B cell (primary cell): ENCODE results near the gene SMAP2. TPM values are rescaled to one million over a fixed set of nuclear protein-coding genes. Genes with fewer than 3 reads are reported as not detected.

Experiments used
- ATAC-seq: fragments of 200-7000 bp; cut with Tn5 transposase; one replicate; pipeline ENCODE4 v1.10.0; 2021; ENCODE audit warnings: low read depth, mild to moderate bottlenecking, moderate number of reproducible peaks, moderate library complexity
- CTCF ChIA-PET: fragments of 350-600 bp; sonication (Branson Sonifier 250); formaldehyde crosslinking; loops from one replicate; lab custom pipeline; 2021; ENCODE audit warnings: antibody characterized with exemption, inconsistent platforms; lab: Charles Lee
- POLR2A ChIA-PET: fragments of 350-600 bp; sonication (Branson Sonifier 250); formaldehyde crosslinking; loops from one replicate; lab custom pipeline; 2021; ENCODE audit warnings: antibody characterized with exemption; lab: Charles Lee
- DNase-seq: peaks from one replicate; pipeline ENCODE4 v3.0.0; 2013
- H2AFZ ChIP-seq: 2 replicates; pipeline ENCODE4 v1.6.1; 2012; ENCODE audit warnings: mild to moderate bottlenecking, low read depth, low read length; ENCODE audit not compliant: insufficient read depth, poor library complexity, severe bottlenecking
- H3K27ac ChIP-seq, 2 donors: 1 replicate in 1 of 2; 2 replicates in 1 of 2; pipeline ENCODE4 v1.5.1; 2012 to 2013; ENCODE audit warnings: low read length in 2 of 2, mild to moderate bottlenecking in 2 of 2, moderate library complexity in 1 of 2
- H3K27me3 ChIP-seq, 4 experiments: fragments of 200-600 bp in 1 of 4; sonication (generic) in 1 of 4; replicated peaks in 1 of 4; 1 replicate in 2 of 4; 2 replicates in 2 of 4; pipeline versions ENCODE4 v1.6.1 to v1.7.0; 2013 to 2016; ENCODE audit warnings: low read length in 3 of 4, mild to moderate bottlenecking in 2 of 4, mixed read lengths in 1 of 4, moderate library complexity in 1 of 4; ENCODE audit not compliant: insufficient read depth in 4 of 4, control insufficient read depth in 3 of 4; ENCODE audit errors: control extremely low read depth in 1 of 4
- H3K36me3 ChIP-seq, 2 experiments: replicated peaks in 1 of 2; 1 replicate in 1 of 2; 2 replicates in 1 of 2; pipeline versions ENCODE4 v1.6.1 to v1.7.1; 2013; ENCODE audit warnings: low read length in 1 of 2; ENCODE audit not compliant: insufficient read depth in 2 of 2, control insufficient read depth in 1 of 2; ENCODE audit errors: control extremely low read depth in 1 of 2, extremely low read depth in 1 of 2
- H3K4me1 ChIP-seq, 2 donors: fragments of 200-600 bp in 1 of 2; sonication (generic) in 1 of 2; 1 replicate in 1 of 2; 2 replicates in 1 of 2; pipeline versions ENCODE4 v1.5.1 to v1.6.1; 2013 to 2017; ENCODE audit warnings: low read length in 2 of 2; ENCODE audit not compliant: control insufficient read depth in 2 of 2, insufficient read depth in 2 of 2
- H3K4me2 ChIP-seq: replicated peaks from 2 replicates; pipeline ENCODE3; 2012; ENCODE audit warnings: mild to moderate bottlenecking, low read depth, low read length; ENCODE audit not compliant: poor library complexity, severe bottlenecking
- H3K4me3 ChIP-seq, 5 experiments: fragments of 200-600 bp in 1 of 5; sonication (generic) in 1 of 5; 1 replicate in 3 of 5; 2 replicates in 2 of 5; pipeline versions ENCODE4 v1.5.1 to v1.7.0; 2011 to 2016; ENCODE audit warnings: low read length in 4 of 5, mild to moderate bottlenecking in 4 of 5, low read depth in 2 of 5, control low read depth in 1 of 5, moderate library complexity in 1 of 5; ENCODE audit not compliant: insufficient read depth in 1 of 5; ENCODE audit errors: control extremely low read depth in 1 of 5, extremely low read depth in 1 of 5
- H3K79me2 ChIP-seq: fragments of 200-600 bp; sonication (generic); one replicate; pipeline ENCODE4 v1.6.0; 2016; ENCODE audit warnings: low read length; ENCODE audit not compliant: control insufficient read depth, insufficient read depth
- H3K9ac ChIP-seq: fragments of 200-600 bp; sonication (generic); 2 replicates; pipeline ENCODE4 v1.6.1; 2017; ENCODE audit warnings: mild to moderate bottlenecking, low read length, moderate library complexity
- H3K9me3 ChIP-seq, 3 donors: one replicate each; pipeline versions ENCODE4 v1.6.1 to v1.7.1; 2013; ENCODE audit warnings: low read length in 2 of 3; ENCODE audit not compliant: control insufficient read depth in 2 of 3, insufficient read depth in 1 of 3; ENCODE audit errors: control extremely low read depth in 1 of 3
- H4K20me1 ChIP-seq: 2 replicates; pipeline ENCODE4 v1.6.0; 2012; ENCODE audit warnings: mild to moderate bottlenecking, low read length; ENCODE audit not compliant: insufficient read depth, control insufficient read depth, poor library complexity, severe bottlenecking
- H3K27ac Mint-ChIP-seq: one replicate; pipeline ENCODE4 v1.8.0; 2021; ENCODE audit warnings: mixed read lengths
- H3K27me3 Mint-ChIP-seq: one replicate; pipeline ENCODE4 v1.8.0; 2021; ENCODE audit warnings: mixed read lengths
- H3K4me1 Mint-ChIP-seq: one replicate; pipeline ENCODE4 v1.8.0; 2021; ENCODE audit warnings: mixed read lengths
- H3K4me3 Mint-ChIP-seq: one replicate; pipeline ENCODE4 v1.8.0; 2021; ENCODE audit warnings: mixed read lengths
- H3K9me3 Mint-ChIP-seq: one replicate; pipeline ENCODE4 v1.8.0; 2022; ENCODE audit warnings: mixed read lengths; ENCODE audit not compliant: insufficient read depth
- CTCF ChIP-seq: fragments of 200-600 bp; IDR thresholded peaks from one replicate; pipeline ENCODE4 v1.8.0; 2022; ENCODE audit warnings: antibody characterized with exemption, mild to moderate bottlenecking
- EZH2 ChIP-seq: IDR thresholded peaks from 2 replicates; pipeline ENCODE4 v1.6.1; 2012; ENCODE audit warnings: borderline replicate concordance, low read depth, mild to moderate bottlenecking, moderate library complexity, low read length; ENCODE audit not compliant: insufficient read depth, poor library complexity, severe bottlenecking
- WGBS: methylation state at CpG from one replicate; pipeline ENCODE4 v1.1.5; 2013; ENCODE audit warnings: missing lambda C conversion rate; ENCODE audit not compliant: insufficient coverage; 5-methylcytosine and 5-hydroxymethylcytosine counted together
- intact Hi-C: fragments of 100-400 bp; cut with micrococcal nuclease; formaldehyde crosslinking; loops from one replicate; pipeline ENCODE4 v1.10.0; 2022
- polyA plus RNA-seq: library from polyadenylated mRNA; depleted of rRNA; stranded (reverse); fragments of >200 nt; gene quantifications from 2 replicates; pipeline ENCODE4 v1.2.3, GENCODE V29; 2012
- total RNA-seq, 2 donors: library from RNA; stranded (reverse); fragments of 120-200 nt in 1 of 2; gene quantifications; 1 replicate in 1 of 2; 2 replicates in 1 of 2; pipeline versions ENCODE4 v1.2.3 to v1.2.4, GENCODE V29; 2013 to 2022

The SMAP2 gene
- total and polyA plus RNA-seq, 2 donors (not counting 1 experiment from before 2014, with no cell fraction given): 275 to 305 TPM

- H3K27me3 ChIP-seq: no peaks in the 10 kb centered on the region
- no peak overlapping the region for H3K27ac ChIP-seq
- H3K9ac ChIP-seq: peak overlapping the region; percentile 6
- no peaks in the 10 kb centered on the region for H3K36me3 ChIP-seq
- H3K4me1 Mint-ChIP-seq: peaks cover 39% of the 10 kb centered on the region
- H3K79me2 ChIP-seq: peaks cover 41% of the 10 kb centered on the region
- WGBS: 31% methylated on average over 14 of the region's 21 CpGs
- peak overlapping the region; percentile 64 for H3K4me2 ChIP-seq
- H3K27ac Mint-ChIP-seq: peak overlapping the region; percentile 28
- ChIA-PET POLR2A (interaction anchor here (0.5 to 2.1 kb wide), 8 partner anchors 21 to 195 kb away, joined by 4 to 16 read pairs (median 6); partner anchors contain the start of gene SMAP2), CTCF (interaction anchor here (0.7 to 11.4 kb wide), 69 partner anchors 10 to 525 kb away, joined by 3 to 304 read pairs (median 5); partner anchors contain the start of genes CAP1, COL9A2, RLF and SMAP2)
- H4K20me1 ChIP-seq: no peaks in the 10 kb centered on the region
- TF ChIP-seq CTCF (peak; percentile 98), EZH2 (no peak)
- peaks cover 25 to 34% of the 10 kb centered on the region in 2 donors for H3K4me1 ChIP-seq
- peak overlapping the region in 3 of 5 experiments; percentile 3 to 46 (median 6) for H3K4me3 ChIP-seq
- H3K4me3 Mint-ChIP-seq: peak overlapping the region; percentile 38
- no peaks in the 10 kb centered on the region for H3K27me3 Mint-ChIP-seq
- peak; percentile 92 for DNase-seq
- peak; percentile 98 for ATAC-seq
- H2AFZ ChIP-seq: peak overlapping the region; percentile 76
- intact Hi-C loops: loop anchor here (1.0 to 5.0 kb wide), 7 partner anchors 22 to 255 kb away; partner anchors contain the start of genes COL9A2 and ZMPSTE24
- H3K9me3 Mint-ChIP-seq: peaks cover 4% of the 10 kb centered on the region
- H3K9me3 ChIP-seq: no peaks in the 10 kb centered on the region
Measured at GRCh38 chr1:40338745-40339419, 34.6 kb upstream of the SMAP2 start.
